NCI-H526 treated with DMSO at 0.1 percent for 48 hours (cell line): Measurements from ENCODE around the gene DDX50.

ENCODE experiments used
- DNase-seq: peaks from one replicate; lab custom pipeline; 2025; lab: John Stamatoyannopoulos, UW

DDX50 gene

DNA sequence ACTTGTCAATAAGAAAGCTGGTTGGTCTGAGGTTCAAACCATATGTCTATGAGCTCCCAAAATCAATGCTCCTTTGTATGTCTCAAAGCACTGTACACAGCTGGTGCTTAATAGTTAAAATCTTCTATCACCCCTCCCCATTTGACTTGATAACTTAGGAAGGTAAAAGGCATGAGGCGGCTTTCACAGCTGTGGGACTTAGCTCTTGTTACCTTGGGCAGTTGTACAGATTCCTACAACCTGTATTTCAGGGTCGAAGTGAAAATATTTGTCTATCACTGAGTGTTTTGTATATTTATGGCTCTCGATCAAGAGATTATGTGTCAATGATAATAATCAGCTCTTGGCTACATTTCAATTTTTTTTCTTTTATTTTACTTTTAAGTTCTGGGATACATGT, 86.5 kb downstream of the DDX50 start:
- no peak for DNase-seq

DNA sequence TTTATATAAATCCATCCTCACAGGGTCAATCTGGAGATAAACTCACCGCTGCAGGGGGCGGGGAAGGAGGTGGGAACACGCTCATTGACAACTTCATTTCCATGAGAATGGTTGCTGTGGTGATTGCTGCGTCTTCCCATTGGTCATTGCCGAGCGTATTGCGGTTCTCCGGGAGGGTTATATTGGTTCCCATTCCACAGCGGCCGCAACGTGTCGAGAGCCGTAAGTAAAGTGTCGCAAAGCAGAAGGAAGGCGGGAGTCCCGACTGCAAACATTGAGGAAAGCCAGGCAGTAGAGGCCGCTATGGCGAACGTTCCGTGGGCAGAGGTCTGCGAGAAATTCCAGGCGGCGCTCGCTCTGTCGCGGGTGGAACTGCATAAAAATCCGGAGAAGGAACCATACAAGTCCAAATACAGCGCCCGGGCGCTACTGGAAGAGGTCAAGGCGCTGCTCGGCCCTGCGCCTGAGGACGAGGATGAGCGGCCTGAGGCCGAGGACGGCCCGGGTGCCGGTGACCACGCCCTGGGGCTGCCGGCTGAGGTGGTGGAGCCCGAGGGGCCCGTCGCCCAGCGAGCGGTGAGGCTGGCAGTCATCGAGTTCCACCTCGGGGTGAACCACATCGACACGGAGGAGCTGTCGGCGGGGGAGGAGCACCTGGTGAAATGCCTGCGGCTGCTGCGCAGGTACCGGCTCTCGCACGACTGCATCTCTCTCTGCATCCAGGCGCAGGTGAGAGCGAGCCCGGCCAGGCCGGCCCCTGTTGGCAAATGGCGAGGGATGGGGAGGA, 87.6 kb downstream of the DDX50 start, which contains the start of gene KIFBP:
Gene KIFBP (plus strand): TSS at position 274 of the 787 bp plus-strand sequence. CDS start 30 bp downstream, at position 304.
- peak; percentile 94 for DNase-seq

DNA sequence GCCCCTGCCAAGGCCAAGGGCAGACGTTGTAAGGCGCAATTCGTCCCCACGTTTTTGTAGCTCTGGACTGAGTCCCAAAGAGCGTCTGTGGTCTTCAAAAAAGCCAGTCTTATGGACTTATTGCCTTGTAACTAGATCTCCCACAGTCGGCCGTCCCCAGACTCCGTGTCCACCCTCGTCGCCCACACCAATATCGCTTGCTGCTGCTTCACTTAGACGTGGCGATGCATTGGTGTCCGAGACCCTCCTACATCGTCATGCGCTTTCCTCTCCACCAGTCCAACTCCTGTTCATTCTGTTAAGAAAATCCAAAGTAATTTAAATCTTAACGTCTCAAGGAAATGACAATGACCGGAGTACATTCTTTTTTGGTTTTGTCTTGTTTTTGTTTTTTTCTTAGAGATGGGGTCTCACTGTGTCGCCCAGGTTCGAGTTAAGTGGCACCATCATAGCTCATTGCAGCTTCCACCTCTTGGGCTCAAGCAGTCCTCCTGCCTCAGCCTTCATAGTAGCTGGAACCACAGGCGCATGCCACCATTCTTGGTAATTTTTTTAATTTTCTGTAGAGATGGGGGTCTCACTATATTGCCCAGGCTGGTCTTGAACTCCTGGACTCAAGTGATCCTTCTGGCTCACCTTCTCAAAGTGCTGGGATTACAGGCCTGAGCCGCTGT, 88.3 kb downstream of the DDX50 start:
- no peak for DNase-seq

DNA sequence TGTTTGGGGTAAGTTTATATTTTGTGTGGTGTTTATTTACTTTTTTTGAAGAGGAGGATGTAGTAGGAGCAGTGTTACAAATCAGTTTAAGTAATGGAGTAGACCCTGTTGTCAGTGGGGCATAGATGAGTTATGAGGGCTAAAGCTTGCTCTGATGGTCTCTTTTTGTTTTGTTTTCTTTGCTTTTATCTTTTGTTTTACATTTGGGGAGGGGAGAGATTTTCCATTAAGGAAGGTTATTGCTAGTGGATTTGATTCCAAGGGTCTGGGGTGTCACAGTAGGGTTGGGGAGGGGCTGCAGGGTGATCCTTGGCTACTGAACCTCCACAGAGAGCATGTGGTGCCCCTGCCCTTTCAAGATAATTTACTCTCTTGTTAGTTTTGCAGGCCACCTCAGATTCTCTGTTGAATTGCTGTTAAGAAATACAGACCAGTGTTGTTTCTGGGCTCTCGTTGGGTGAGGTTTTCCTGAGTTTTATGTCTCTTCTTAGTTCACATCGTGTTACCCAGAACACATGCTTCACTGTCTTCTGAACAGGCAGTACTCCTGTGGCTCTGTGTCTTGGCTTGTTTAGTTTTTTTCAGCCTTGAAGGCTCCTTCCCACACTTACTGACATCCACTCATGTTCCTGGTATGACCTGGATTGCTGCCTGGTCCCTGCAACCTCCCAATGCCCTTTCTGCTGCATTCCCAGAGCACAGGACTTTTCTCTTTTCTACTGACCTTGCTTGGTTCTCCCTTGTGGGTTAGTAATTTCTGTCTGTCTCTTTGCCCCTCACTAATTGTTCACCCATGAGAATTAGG, 91.7 kb downstream of the DDX50 start:
- DNase-seq, result no peak
